ENCODE results near the gene DPP8.

DPP8 gene

GRCh38 chr15:65401611-65402240, 115.8 kb downstream of the DPP8 start:
- Histone ChIP-seq H3K4ac (ENCODE audit: low read depth in 1 of 2, low read length in 2 of 2) (no peak overlapping the region), H2BK12ac (ENCODE audit: low read length in 2 of 2) (no peak overlapping the region), H3K79me1 (replicated peaks; ENCODE audit: low read length, poor library complexity, severe bottlenecking) (peaks cover 12% of the 10 kb centered on the region), H4K91ac (ENCODE audit: low read length) (peak overlapping the region; percentile 20), H2BK120ac (ENCODE audit: low read depth, low read length) (no peak overlapping the region), H2AK5ac (ENCODE audit: low read length, severe bottlenecking) (peak overlapping the region; percentile 82), H3K9ac (ENCODE audit: low read length) (no peak overlapping the region), H4K8ac (ENCODE audit: low read length) (peak overlapping the region; percentile 16), H3K14ac (ENCODE audit: low read length in 2 of 2) (no peak overlapping the region), H2AFZ (ENCODE audit: low read depth, low read length) (no peak overlapping the region), H3K27me3 (ENCODE audit: control insufficient read depth in 1 of 2, insufficient read depth in 1 of 2, low read length in 2 of 2) (peaks cover 0 to 12% of the 10 kb centered on the region in 2 experiments), H3K4me2 (ENCODE audit: low read length, poor library complexity, severe bottlenecking) (no peak overlapping the region), H2BK15ac (ENCODE audit: low read depth, poor library complexity, severe bottlenecking) (no peak overlapping the region), H3K36me3 (ENCODE audit: control insufficient read depth in 1 of 2, insufficient read depth in 2 of 2, low read depth in 1 of 2, low read length in 2 of 2) (peaks cover 0 to 29% of the 10 kb centered on the region in 2 experiments), H3K4me3 (ENCODE audit: insufficient read depth in 1 of 2, low read depth in 1 of 2, low read length in 2 of 2) (no peak overlapping the region), H2BK5ac (ENCODE audit: low read depth, low read length, poor library complexity, severe bottlenecking) (no peak overlapping the region), H3K23ac (ENCODE audit: low read length in 2 of 2) (no peak overlapping the region), H3K27ac (ENCODE audit: low read length, poor library complexity, severe bottlenecking) (no peak overlapping the region), H3K4me1 (ENCODE audit: control insufficient read depth, insufficient read depth, low read depth, low read length) (peaks cover 9% of the 10 kb centered on the region), H3K9me3 (ENCODE audit: control insufficient read depth, low read length) (no peaks in the 10 kb centered on the region), H3K18ac (ENCODE audit: low read depth in 1 of 2, low read length in 2 of 2) (peak overlapping the region in 1 of 2 experiments; percentile 18)
- WGBS: 95% methylated on average over 8 of the region's 8 CpGs
- no peak for DNase-seq

- Histone ChIP-seq H3K4ac (ENCODE audit: low read depth in 1 of 2, low read length in 2 of 2) (no peak overlapping the region), H3K4me2 (ENCODE audit: low read length, poor library complexity, severe bottlenecking) (no peak overlapping the region), H3K9ac (ENCODE audit: low read length) (no peak overlapping the region), H3K9me3 (ENCODE audit: control insufficient read depth, low read length) (no peaks in the 10 kb centered on the region), H2AFZ (ENCODE audit: low read depth, low read length) (no peak overlapping the region), H4K8ac (ENCODE audit: low read length) (peak overlapping the region; percentile 60), H3K4me1 (ENCODE audit: control insufficient read depth, insufficient read depth, low read depth, low read length) (peaks cover 9% of the 10 kb centered on the region), H3K36me3 (ENCODE audit: control insufficient read depth in 1 of 2, insufficient read depth in 2 of 2, low read depth in 1 of 2, low read length in 2 of 2) (peaks cover 0 to 36% of the 10 kb centered on the region in 2 experiments), H3K27me3 (ENCODE audit: control insufficient read depth in 1 of 2, insufficient read depth in 1 of 2, low read length in 2 of 2) (peaks cover 0 to 16% of the 10 kb centered on the region in 2 experiments), H2BK12ac (ENCODE audit: low read length in 2 of 2) (no peak overlapping the region), H2BK120ac (ENCODE audit: low read depth, low read length) (no peak overlapping the region), H2BK5ac (ENCODE audit: low read depth, low read length, poor library complexity, severe bottlenecking) (no peak overlapping the region), H2BK15ac (ENCODE audit: low read depth, poor library complexity, severe bottlenecking) (no peak overlapping the region), H3K18ac (ENCODE audit: low read depth in 1 of 2, low read length in 2 of 2) (peak overlapping the region in 1 of 2 experiments; percentile 55), H3K23ac (ENCODE audit: low read length in 2 of 2) (no peak overlapping the region), H3K27ac (ENCODE audit: low read length, poor library complexity, severe bottlenecking) (peak overlapping the region; percentile 6), H3K79me1 (replicated peaks; ENCODE audit: low read length, poor library complexity, severe bottlenecking) (peaks cover 13% of the 10 kb centered on the region), H2AK5ac (ENCODE audit: low read length, severe bottlenecking) (peak overlapping the region; percentile 7), H4K91ac (ENCODE audit: low read length) (no peak overlapping the region), H3K4me3 (ENCODE audit: insufficient read depth in 1 of 2, low read depth in 1 of 2, low read length in 2 of 2) (no peak overlapping the region), H3K14ac (ENCODE audit: low read length in 2 of 2) (no peak overlapping the region)
- DNase-seq: peak; percentile 83
- 16% methylated on average over 11 of the region's 11 CpGs for WGBS
Observed at GRCh38 chr15:65400760-65401610, 116.5 kb downstream of the DPP8 start.

- H3K18ac ChIP-seq (ENCODE audit: low read depth in 1 of 2, low read length in 2 of 2): no peak overlapping the region
Observed at GRCh38 chr15:65399997-65400396, 117.5 kb downstream of the DPP8 start.

GRCh38 chr15:65399001-65399706, 118.3 kb downstream of the DPP8 start:
- Histone ChIP-seq H3K79me1 (replicated peaks; ENCODE audit: low read length, poor library complexity, severe bottlenecking) (peaks cover 13% of the 10 kb centered on the region), H3K18ac (ENCODE audit: low read depth in 1 of 2, low read length in 2 of 2) (no peak overlapping the region), H3K4me1 (ENCODE audit: control insufficient read depth, insufficient read depth, low read depth, low read length) (peaks cover 11% of the 10 kb centered on the region), H2BK12ac (ENCODE audit: low read length in 2 of 2) (no peak overlapping the region), H2BK15ac (ENCODE audit: low read depth, poor library complexity, severe bottlenecking) (no peak overlapping the region), H3K4me2 (ENCODE audit: low read length, poor library complexity, severe bottlenecking) (no peak overlapping the region), H2BK120ac (ENCODE audit: low read depth, low read length) (no peak overlapping the region), H2BK5ac (ENCODE audit: low read depth, low read length, poor library complexity, severe bottlenecking) (no peak overlapping the region), H4K8ac (ENCODE audit: low read length) (no peak overlapping the region), H2AFZ (ENCODE audit: low read depth, low read length) (no peak overlapping the region), H3K36me3 (ENCODE audit: control insufficient read depth in 1 of 2, insufficient read depth in 2 of 2, low read depth in 1 of 2, low read length in 2 of 2) (peaks cover 0 to 54% of the 10 kb centered on the region in 2 experiments), H3K14ac (ENCODE audit: low read length in 2 of 2) (no peak overlapping the region), H3K23ac (ENCODE audit: low read length in 2 of 2) (no peak overlapping the region), H3K9ac (ENCODE audit: low read length) (no peak overlapping the region), H3K27me3 (ENCODE audit: control insufficient read depth in 1 of 2, insufficient read depth in 1 of 2, low read length in 2 of 2) (peaks cover 0 to 29% of the 10 kb centered on the region in 2 experiments), H3K4me3 (ENCODE audit: insufficient read depth in 1 of 2, low read depth in 1 of 2, low read length in 2 of 2) (no peak overlapping the region), H2AK5ac (ENCODE audit: low read length, severe bottlenecking) (no peak overlapping the region), H3K9me3 (ENCODE audit: control insufficient read depth, low read length) (no peaks in the 10 kb centered on the region), H4K91ac (ENCODE audit: low read length) (no peak overlapping the region), H3K27ac (ENCODE audit: low read length, poor library complexity, severe bottlenecking) (no peak overlapping the region), H3K4ac (ENCODE audit: low read depth in 1 of 2, low read length in 2 of 2) (no peak overlapping the region)
- 86% methylated on average over 7 of the region's 11 CpGs for WGBS
- DNase-seq: no peak

More at GRCh38 chr15:65399997-65400396, 117.5 kb downstream of the DPP8 start:
- H4K91ac ChIP-seq (ENCODE audit: low read length): no peak overlapping the region
- no peak overlapping the region for H2AK5ac ChIP-seq (ENCODE audit: low read length, severe bottlenecking)
- 81% methylated on average over 2 of the region's 2 CpGs for WGBS
- no peaks in the 10 kb centered on the region for H3K9me3 ChIP-seq (ENCODE audit: control insufficient read depth, low read length)
- no peak overlapping the region for H2AFZ ChIP-seq (ENCODE audit: low read depth, low read length)
- H4K8ac ChIP-seq (ENCODE audit: low read length): no peak overlapping the region
- H2BK12ac ChIP-seq (ENCODE audit: low read length in 2 of 2): no peak overlapping the region
- peaks cover 11% of the 10 kb centered on the region for H3K79me1 ChIP-seq (replicated peaks; ENCODE audit: low read length, poor library complexity, severe bottlenecking)
- H3K23ac ChIP-seq (ENCODE audit: low read length in 2 of 2): no peak overlapping the region
- DNase-seq: no peak
- no peak overlapping the region for H3K4me3 ChIP-seq (ENCODE audit: insufficient read depth in 1 of 2, low read depth in 1 of 2, low read length in 2 of 2)
- no peak overlapping the region for H2BK120ac ChIP-seq (ENCODE audit: low read depth, low read length)
- peaks cover 11% of the 10 kb centered on the region for H3K4me1 ChIP-seq (ENCODE audit: control insufficient read depth, insufficient read depth, low read depth, low read length)
- H3K27ac ChIP-seq (ENCODE audit: low read length, poor library complexity, severe bottlenecking): no peak overlapping the region
- H2BK5ac ChIP-seq (ENCODE audit: low read depth, low read length, poor library complexity, severe bottlenecking): no peak overlapping the region
- no peak overlapping the region for H2BK15ac ChIP-seq (ENCODE audit: low read depth, poor library complexity, severe bottlenecking)
- no peak overlapping the region for H3K4ac ChIP-seq (ENCODE audit: low read depth in 1 of 2, low read length in 2 of 2)
- no peak overlapping the region for H3K9ac ChIP-seq (ENCODE audit: low read length)
- peaks cover 0 to 46% of the 10 kb centered on the region in 2 experiments for H3K36me3 ChIP-seq (ENCODE audit: control insufficient read depth in 1 of 2, insufficient read depth in 2 of 2, low read depth in 1 of 2, low read length in 2 of 2)
- no peak overlapping the region for H3K14ac ChIP-seq (ENCODE audit: low read length in 2 of 2)
- no peak overlapping the region for H3K4me2 ChIP-seq (ENCODE audit: low read length, poor library complexity, severe bottlenecking)
- H3K27me3 ChIP-seq (ENCODE audit: control insufficient read depth in 1 of 2, insufficient read depth in 1 of 2, low read length in 2 of 2): peaks cover 0 to 22% of the 10 kb centered on the region in 2 experiments

Data from mesenchymal stem cell (in vitro differentiated cells and primary cell).